WTC11 (cell line): ENCODE data around the gene SPEM1. TPM values are rescaled to one million over a fixed set of nuclear protein-coding genes. Genes with fewer than 3 reads are reported as not detected.

Experiments
- ATAC-seq: fragments of 200-7000 bp; cut with Tn5 transposase; 2 replicates; pipeline ENCODE4 v1.10.0; 2021; ENCODE audit warnings: mild to moderate bottlenecking, moderate library complexity
- CTCF ChIA-PET: fragments of 300-600 bp; sonication (Branson Sonifier 250); formaldehyde crosslinking; loops from one replicate; lab custom pipeline; 2021; ENCODE audit warnings: antibody characterized with exemption; lab: Charles Lee
- POLR2A ChIA-PET: fragments of 350-600 bp; sonication (Branson Sonifier 250); formaldehyde crosslinking; loops from one replicate; lab custom pipeline; 2021; ENCODE audit warnings: antibody characterized with exemption; lab: Charles Lee
- DNase-seq: peaks from one replicate; pipeline ENCODE4 v3.0.0; 2021; ENCODE audit warnings: low spot score
- H3K27ac Mint-ChIP-seq: 2 replicates; pipeline ENCODE4 v1.8.0; 2021; ENCODE audit warnings: mixed read lengths
- H3K27me3 Mint-ChIP-seq: 2 replicates; pipeline ENCODE4 v1.8.0; 2021; ENCODE audit warnings: low read depth, mild to moderate bottlenecking, moderate library complexity, mixed read lengths
- H3K36me3 Mint-ChIP-seq: 2 replicates; pipeline ENCODE4 v1.8.0; 2021; ENCODE audit warnings: mixed read lengths
- H3K4me1 Mint-ChIP-seq: 2 replicates; pipeline ENCODE4 v1.8.0; 2022; ENCODE audit warnings: mixed read lengths
- H3K4me3 Mint-ChIP-seq: 2 replicates; pipeline ENCODE4 v1.8.0; 2021; ENCODE audit warnings: mild to moderate bottlenecking, moderate library complexity, mixed read lengths
- H3K9me3 Mint-ChIP-seq: 2 replicates; pipeline ENCODE4 v1.8.0; 2021; ENCODE audit warnings: mixed read lengths
- CDX4 ChIP-seq: fragments of 250-450 bp; sonication (Bioruptor Pico); IDR thresholded peaks from 2 replicates; pipeline ENCODE4 v1.9.0; 2021; ENCODE audit warnings: moderate library complexity, mild to moderate bottlenecking, inconsistent platforms, borderline replicate concordance
- ELF4 ChIP-seq: sonication (generic); formaldehyde crosslinking; IDR thresholded peaks from 2 replicates; pipeline ENCODE4 v1.8.1; 2022; ENCODE audit warnings: low read depth, mild to moderate bottlenecking, moderate library complexity, missing genetic modification reagents
- FOXK1 ChIP-seq: sonication (generic); formaldehyde crosslinking; IDR thresholded peaks from 2 replicates; pipeline ENCODE4 v1.8.0; 2022; ENCODE audit warnings: mild to moderate bottlenecking, moderate library complexity, missing genetic modification reagents
- FOXP1 ChIP-seq: sonication (generic); formaldehyde crosslinking; IDR thresholded peaks from 2 replicates; pipeline ENCODE4 v1.8.0; 2022; ENCODE audit warnings: missing genetic modification reagents, mild to moderate bottlenecking, moderate library complexity, borderline replicate concordance
- GRHL2 ChIP-seq: fragments of 250-450 bp; sonication (Bioruptor Pico); IDR thresholded peaks from 2 replicates; pipeline ENCODE4 v1.8.0; 2022; ENCODE audit warnings: mild to moderate bottlenecking, moderate library complexity; ENCODE audit not compliant: insufficient replicate concordance, severe bottlenecking
- IRF2 ChIP-seq: sonication (generic); formaldehyde crosslinking; IDR thresholded peaks from 2 replicates; pipeline ENCODE4 v1.8.0; 2022; ENCODE audit warnings: low read depth, missing genetic modification reagents, borderline replicate concordance
- MYBL2 ChIP-seq: sonication (generic); formaldehyde crosslinking; IDR thresholded peaks from 2 replicates; pipeline ENCODE4 v1.8.1; 2023; ENCODE audit warnings: mild to moderate bottlenecking, moderate library complexity, missing genetic modification reagents
- NR2C2 ChIP-seq: sonication (generic); formaldehyde crosslinking; IDR thresholded peaks from 2 replicates; pipeline ENCODE4 v1.8.0; 2022; ENCODE audit warnings: mild to moderate bottlenecking, missing genetic modification reagents
- NR3C1 ChIP-seq: sonication (generic); formaldehyde crosslinking; conservative IDR thresholded peaks from 2 replicates; pipeline ENCODE4 v1.8.1; 2023; ENCODE audit warnings: low read depth, mild to moderate bottlenecking, missing genetic modification reagents
- PREB ChIP-seq: sonication (generic); formaldehyde crosslinking; IDR thresholded peaks from 2 replicates; pipeline ENCODE4 v1.8.1; 2022; ENCODE audit warnings: mild to moderate bottlenecking, missing genetic modification reagents, moderate library complexity, borderline replicate concordance
- RORB ChIP-seq: fragments of 250-450 bp; sonication (Bioruptor Pico); IDR thresholded peaks from 2 replicates; pipeline ENCODE4 v1.9.0; 2021; ENCODE audit warnings: mild to moderate bottlenecking
- TP53 ChIP-seq: sonication (generic); formaldehyde crosslinking; IDR thresholded peaks from 2 replicates; pipeline ENCODE4 v1.8.1; 2023; ENCODE audit warnings: mild to moderate bottlenecking, missing genetic modification reagents
- ZNF121 ChIP-seq: sonication (generic); formaldehyde crosslinking; IDR thresholded peaks from 2 replicates; pipeline ENCODE4 v1.8.0; 2023; ENCODE audit warnings: missing genetic modification reagents
- ZNF138 ChIP-seq: sonication (generic); formaldehyde crosslinking; conservative IDR thresholded peaks from 2 replicates; pipeline ENCODE4 v1.8.1; 2022; ENCODE audit warnings: mild to moderate bottlenecking, moderate library complexity, missing genetic modification reagents
- ZNF219 ChIP-seq: sonication (generic); formaldehyde crosslinking; IDR thresholded peaks from 2 replicates; pipeline ENCODE4 v1.8.0; 2023; ENCODE audit warnings: missing genetic modification reagents, mild to moderate bottlenecking, borderline replicate concordance
- ZNF232 ChIP-seq: sonication (generic); formaldehyde crosslinking; IDR thresholded peaks from 2 replicates; pipeline ENCODE4 v1.8.0; 2022; ENCODE audit warnings: mild to moderate bottlenecking, missing genetic modification reagents
- ZNF317 ChIP-seq: sonication (generic); formaldehyde crosslinking; IDR thresholded peaks from 2 replicates; pipeline ENCODE4 v1.8.1; 2023; ENCODE audit warnings: low read depth, mild to moderate bottlenecking, moderate library complexity, missing genetic modification reagents, borderline replicate concordance
- ZNF416 ChIP-seq: fragments of 250-450 bp; sonication (Bioruptor Pico); IDR thresholded peaks from 2 replicates; pipeline ENCODE4 v1.9.0; 2021; ENCODE audit warnings: mild to moderate bottlenecking, inconsistent platforms
- ZNF423 ChIP-seq: fragments of 250-450 bp; sonication (Bioruptor Pico); IDR thresholded peaks from 2 replicates; pipeline ENCODE4 v2.1.2; 2022; ENCODE audit warnings: mild to moderate bottlenecking, moderate library complexity
- total RNA-seq: library from RNA; stranded (reverse); gene quantifications from 3 replicates; pipeline ENCODE4 v1.2.3, GENCODE V29; 2021
- TF ChIP-seq, protein P1 (sequence below): sonication (generic); formaldehyde crosslinking; IDR thresholded peaks from 2 replicates; pipeline ENCODE4 v1.8.0; 2023; ENCODE audit warnings: mild to moderate bottlenecking, missing genetic modification reagents
- TF ChIP-seq, protein P2 (sequence below): sonication (generic); formaldehyde crosslinking; IDR thresholded peaks from 2 replicates; pipeline ENCODE4 v1.8.1; 2023; ENCODE audit warnings: mild to moderate bottlenecking, missing genetic modification reagents
- TF ChIP-seq, protein P3 (sequence below): fragments of 200-600 bp; IDR thresholded peaks from 2 replicates; pipeline ENCODE4 v1.8.0; 2022; ENCODE audit warnings: antibody characterized with exemption

SPEM1 gene
- total RNA-seq, 1 experiment from 2014 or later, result 0.35 TPM

- TF ChIP-seq, protein P1, sequence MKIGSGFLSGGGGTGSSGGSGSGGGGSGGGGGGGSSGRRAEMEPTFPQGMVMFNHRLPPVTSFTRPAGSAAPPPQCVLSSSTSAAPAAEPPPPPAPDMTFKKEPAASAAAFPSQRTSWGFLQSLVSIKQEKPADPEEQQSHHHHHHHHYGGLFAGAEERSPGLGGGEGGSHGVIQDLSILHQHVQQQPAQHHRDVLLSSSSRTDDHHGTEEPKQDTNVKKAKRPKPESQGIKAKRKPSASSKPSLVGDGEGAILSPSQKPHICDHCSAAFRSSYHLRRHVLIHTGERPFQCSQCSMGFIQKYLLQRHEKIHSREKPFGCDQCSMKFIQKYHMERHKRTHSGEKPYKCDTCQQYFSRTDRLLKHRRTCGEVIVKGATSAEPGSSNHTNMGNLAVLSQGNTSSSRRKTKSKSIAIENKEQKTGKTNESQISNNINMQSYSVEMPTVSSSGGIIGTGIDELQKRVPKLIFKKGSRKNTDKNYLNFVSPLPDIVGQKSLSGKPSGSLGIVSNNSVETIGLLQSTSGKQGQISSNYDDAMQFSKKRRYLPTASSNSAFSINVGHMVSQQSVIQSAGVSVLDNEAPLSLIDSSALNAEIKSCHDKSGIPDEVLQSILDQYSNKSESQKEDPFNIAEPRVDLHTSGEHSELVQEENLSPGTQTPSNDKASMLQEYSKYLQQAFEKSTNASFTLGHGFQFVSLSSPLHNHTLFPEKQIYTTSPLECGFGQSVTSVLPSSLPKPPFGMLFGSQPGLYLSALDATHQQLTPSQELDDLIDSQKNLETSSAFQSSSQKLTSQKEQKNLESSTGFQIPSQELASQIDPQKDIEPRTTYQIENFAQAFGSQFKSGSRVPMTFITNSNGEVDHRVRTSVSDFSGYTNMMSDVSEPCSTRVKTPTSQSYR (CRISPR knock-in tag), result no peak
- no peak for TF ChIP-seq ZNF232
- no peak for TF ChIP-seq ZNF423 (CRISPR knock-in tag)
- TF ChIP-seq ZNF416 (CRISPR knock-in tag), result no peak
- no peak for TF ChIP-seq RORB (CRISPR knock-in tag)
Observed at GRCh38 chr17:7418472-7419152, 1.5 kb upstream of the SPEM1 start (continued).

DNA sequence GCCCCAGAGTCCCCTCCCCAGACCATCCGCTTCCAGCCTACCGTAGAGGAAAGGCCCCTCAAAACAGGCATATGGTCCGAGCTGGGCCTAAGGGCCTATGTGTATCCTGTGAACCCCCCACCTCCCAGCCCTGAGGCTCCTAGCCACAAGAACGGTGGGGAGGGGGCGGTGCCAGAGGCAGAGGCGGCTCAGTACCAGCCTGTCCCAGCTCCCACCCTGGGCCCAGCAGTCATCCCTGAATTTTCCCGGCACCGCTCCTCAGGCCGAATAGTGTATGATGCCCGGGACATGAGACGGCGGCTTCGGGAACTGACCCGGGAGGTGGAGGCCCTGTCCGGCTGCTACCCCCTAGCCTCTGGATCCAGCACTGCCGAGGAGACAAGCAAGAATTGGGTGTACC is 1.1 kb downstream of the SPEM1 start:
- ChIA-PET CTCF (interaction anchor here (0.9 to 1.4 kb wide), 3 partner anchors 16 to 139 kb away, joined by 3 to 5 read pairs (median 4); no protein-coding TSS in a partner anchor), POLR2A (interaction anchor here (0.8 to 1.1 kb wide), 2 partner anchors 10 to 17 kb away, joined by 3 read pairs; no protein-coding TSS in a partner anchor)
- Mint-ChIP-seq H3K27ac (no peak overlapping the region), H3K36me3 (0 out of 2 replicates have a peak, but pooled peaks cover 7% of the 10 kb centered on the region), H3K27me3 (no peaks in the 10 kb centered on the region), H3K9me3 (no peaks in the 10 kb centered on the region), H3K4me1 (peaks cover 15% of the 10 kb centered on the region), H3K4me3 (no peak overlapping the region)
- TF ChIP-seq IRF2 (CRISPR knock-in tag) (no peak), GRHL2 (CRISPR knock-in tag) (no peak), MYBL2 (CRISPR knock-in tag) (no peak), NR2C2 (no peak), TP53 (CRISPR knock-in tag) (no peak), FOXK1 (CRISPR knock-in tag) (no peak), NR3C1 (CRISPR knock-in tag) (no peak), ZNF317 (no peak), ZNF219 (no peak), PREB (CRISPR knock-in tag) (no peak), ZNF138 (no peak)
- TF ChIP-seq, protein P2, sequence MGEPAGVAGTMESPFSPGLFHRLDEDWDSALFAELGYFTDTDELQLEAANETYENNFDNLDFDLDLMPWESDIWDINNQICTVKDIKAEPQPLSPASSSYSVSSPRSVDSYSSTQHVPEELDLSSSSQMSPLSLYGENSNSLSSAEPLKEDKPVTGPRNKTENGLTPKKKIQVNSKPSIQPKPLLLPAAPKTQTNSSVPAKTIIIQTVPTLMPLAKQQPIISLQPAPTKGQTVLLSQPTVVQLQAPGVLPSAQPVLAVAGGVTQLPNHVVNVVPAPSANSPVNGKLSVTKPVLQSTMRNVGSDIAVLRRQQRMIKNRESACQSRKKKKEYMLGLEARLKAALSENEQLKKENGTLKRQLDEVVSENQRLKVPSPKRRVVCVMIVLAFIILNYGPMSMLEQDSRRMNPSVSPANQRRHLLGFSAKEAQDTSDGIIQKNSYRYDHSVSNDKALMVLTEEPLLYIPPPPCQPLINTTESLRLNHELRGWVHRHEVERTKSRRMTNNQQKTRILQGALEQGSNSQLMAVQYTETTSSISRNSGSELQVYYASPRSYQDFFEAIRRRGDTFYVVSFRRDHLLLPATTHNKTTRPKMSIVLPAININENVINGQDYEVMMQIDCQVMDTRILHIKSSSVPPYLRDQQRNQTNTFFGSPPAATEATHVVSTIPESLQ (CRISPR knock-in tag), result no peak
- no peak for DNase-seq
- no peak; the same call in 1 of the 2 replicates for ATAC-seq

DNA sequence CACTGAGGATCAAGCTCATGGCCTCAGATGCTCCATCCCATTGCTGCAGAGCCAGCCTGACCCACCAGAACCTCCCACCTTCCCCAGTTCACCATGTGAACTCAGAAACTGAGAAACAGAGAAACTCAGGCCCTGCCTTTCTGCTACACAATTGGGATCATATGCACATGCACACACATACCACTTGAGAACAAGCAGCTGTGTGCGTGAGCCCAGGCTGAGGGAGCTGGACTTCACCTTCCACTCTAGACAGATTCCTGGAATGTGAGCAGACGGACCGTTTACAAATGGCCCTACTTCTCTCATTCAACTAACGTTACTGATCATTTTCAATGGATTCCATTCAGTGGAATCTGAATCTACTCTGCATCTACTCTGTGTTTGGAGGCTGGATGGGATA is 3.6 kb downstream of the SPEM1 start:
- ChIA-PET POLR2A (interaction anchor here (0.8 to 1.1 kb wide), 3 partner anchors 10 to 71 kb away, joined by 3 to 4 read pairs (median 4); no protein-coding TSS in a partner anchor), CTCF (interaction anchor here (1.3 to 3.3 kb wide), 4 partner anchors 12 to 67 kb away, joined by 3 to 8 read pairs (median 6); partner anchors contain the start of genes PLSCR3 and TMEM102)
- ATAC-seq, result no peak
- Mint-ChIP-seq H3K27ac (0 out of 2 replicates have a peak overlapping the region, but pooled peaks have one; percentile 22), H3K4me3 (no peak overlapping the region), H3K9me3 (no peaks in the 10 kb centered on the region), H3K27me3 (no peaks in the 10 kb centered on the region), H3K4me1 (peaks cover 10% of the 10 kb centered on the region), H3K36me3 (no peaks in the 10 kb centered on the region)
- no peak for DNase-seq
- no peak for TF ChIP-seq FOXP1 (CRISPR knock-in tag)
- no peak for TF ChIP-seq ZNF138
- no peak for TF ChIP-seq ELF4
- TF ChIP-seq ZNF219, result no peak
- TF ChIP-seq PREB (CRISPR knock-in tag), result no peak
- TF ChIP-seq CDX4 (CRISPR knock-in tag), result no peak
- TF ChIP-seq ZNF121 (CRISPR knock-in tag), result no peak
- TF ChIP-seq, protein P3, sequence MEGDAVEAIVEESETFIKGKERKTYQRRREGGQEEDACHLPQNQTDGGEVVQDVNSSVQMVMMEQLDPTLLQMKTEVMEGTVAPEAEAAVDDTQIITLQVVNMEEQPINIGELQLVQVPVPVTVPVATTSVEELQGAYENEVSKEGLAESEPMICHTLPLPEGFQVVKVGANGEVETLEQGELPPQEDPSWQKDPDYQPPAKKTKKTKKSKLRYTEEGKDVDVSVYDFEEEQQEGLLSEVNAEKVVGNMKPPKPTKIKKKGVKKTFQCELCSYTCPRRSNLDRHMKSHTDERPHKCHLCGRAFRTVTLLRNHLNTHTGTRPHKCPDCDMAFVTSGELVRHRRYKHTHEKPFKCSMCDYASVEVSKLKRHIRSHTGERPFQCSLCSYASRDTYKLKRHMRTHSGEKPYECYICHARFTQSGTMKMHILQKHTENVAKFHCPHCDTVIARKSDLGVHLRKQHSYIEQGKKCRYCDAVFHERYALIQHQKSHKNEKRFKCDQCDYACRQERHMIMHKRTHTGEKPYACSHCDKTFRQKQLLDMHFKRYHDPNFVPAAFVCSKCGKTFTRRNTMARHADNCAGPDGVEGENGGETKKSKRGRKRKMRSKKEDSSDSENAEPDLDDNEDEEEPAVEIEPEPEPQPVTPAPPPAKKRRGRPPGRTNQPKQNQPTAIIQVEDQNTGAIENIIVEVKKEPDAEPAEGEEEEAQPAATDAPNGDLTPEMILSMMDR, result no peak
